Measurements from ENCODE around the gene PCDHGA7. TPM values are rescaled to one million over a fixed set of nuclear protein-coding genes. Genes with fewer than 3 reads are reported as not detected.
A peak's percentile ranks its signal among the peaks of the same experiment; 100 is the strongest.
"Not testable (repeated sequence)": the region's sequence is repeated elsewhere in the genome, so short reads cannot be mapped to it uniquely, and the experiment has no call there.

The PCDHGA7 gene
- polyA plus RNA-seq, 6 donors from 2014 or later: not detected

GRCh38 chr5:141431286-141431685 is 48.7 kb downstream of the PCDHGA7 start:
- Mint-ChIP-seq H3K27me3 (peaks cover 58 to 70% (median 67%) of the 10 kb centered on the region in 3 donors), H3K4me1 (peaks cover 13 to 20% (median 13%) of the 10 kb centered on the region in 3 donors), H3K27ac (peak overlapping the region; percentile 35 to 90 (median 58)), H3K4me3 (peak overlapping the region in 7 of 8 donors; percentile 70 to 88 (median 80)), H3K36me3 (peaks cover 16 to 51% of the 10 kb centered on the region in 2 donors), H3K9me3 (peaks cover 12 to 65% (median 42%) of the 10 kb centered on the region in 7 donors)
- DNase-seq (no peak), ATAC-seq (ENCODE audit: low read depth in 2 of 2) (peak in 1 of 2 donors; percentile 55)

GRCh38 chr5:141432308-141432707 is 49.8 kb downstream of the PCDHGA7 start:
- Mint-ChIP-seq H3K4me1 (peaks cover 13 to 20% (median 13%) of the 10 kb centered on the region in 3 donors), H3K9me3 (peaks cover 12 to 61% (median 38%) of the 10 kb centered on the region in 7 donors), H3K27me3 (peaks cover 53 to 68% (median 67%) of the 10 kb centered on the region in 3 donors), H3K27ac (peak overlapping the region in 3 of 6 donors; percentile 49 to 90 (median 89)), H3K36me3 (peaks cover 16 to 51% of the 10 kb centered on the region in 2 donors), H3K4me3 (peak overlapping the region in 5 of 8 donors; percentile 42 to 88 (median 77))
- not testable (repeated sequence) for ATAC-seq (ENCODE audit: low read depth in 2 of 2); DNase-seq

- H3K9me3 Mint-ChIP-seq: peaks cover 12 to 60% (median 38%) of the 10 kb centered on the region in 7 donors
- H3K4me3 Mint-ChIP-seq: peak overlapping the region in 1 of 8 donors; percentile 20
These were observed 50.2 kb downstream of the PCDHGA7 start for GRCh38 chr5:141432726-141433125.

GRCh38 chr5:141434006-141434405 is 51.5 kb downstream of the PCDHGA7 start:
- H3K4me1 Mint-ChIP-seq: peaks cover 13 to 20% (median 13%) of the 10 kb centered on the region in 3 donors
- no peak for DNase-seq
- no peak overlapping the region for H3K27ac Mint-ChIP-seq
- peaks cover 12 to 43% of the 10 kb centered on the region in 2 donors for H3K36me3 Mint-ChIP-seq
- peaks cover 8 to 50% (median 33%) of the 10 kb centered on the region in 7 donors for H3K9me3 Mint-ChIP-seq
- ATAC-seq (ENCODE audit: low read depth in 2 of 2): no peak
- peaks cover 45 to 57% (median 54%) of the 10 kb centered on the region in 3 donors for H3K27me3 Mint-ChIP-seq
- no peak overlapping the region for H3K4me3 Mint-ChIP-seq

More at GRCh38 chr5:141432726-141433125, 50.2 kb downstream of the PCDHGA7 start:
- Mint-ChIP-seq H3K27me3 (peaks cover 53 to 67% (median 64%) of the 10 kb centered on the region in 3 donors), H3K27ac (peak overlapping the region in 2 of 6 donors; percentile 49 to 86), H3K4me1 (peaks cover 13 to 20% (median 13%) of the 10 kb centered on the region in 3 donors), H3K36me3 (peaks cover 16 to 51% of the 10 kb centered on the region in 2 donors)
- DNase-seq; ATAC-seq (ENCODE audit: low read depth in 2 of 2): not testable (repeated sequence)

Other genes starting within 250 kb of the PCDHGA7 start
- gene PCDHB5, start 247.5 kb upstream of the PCDHGA7 start, polyA plus RNA-seq (ENCODE audit: low read depth in 6 of 6): under 1 TPM in 2 of 6 donors, not detected in 4; 0.08 to 0.43 TPM
- gene PCDHB6, start 232.7 kb upstream of the PCDHGA7 start, polyA plus RNA-seq (ENCODE audit: low read depth in 6 of 6): not detected
- not detected for gene PCDHB7, start 210.1 kb upstream of the PCDHGA7 start, polyA plus RNA-seq (ENCODE audit: low read depth in 6 of 6)
- not detected for gene PCDHB8, start 205.0 kb upstream of the PCDHGA7 start, polyA plus RNA-seq (ENCODE audit: low read depth in 6 of 6)
- gene PCDHB16, start 200.4 kb upstream of the PCDHGA7 start, polyA plus RNA-seq (ENCODE audit: low read depth in 6 of 6): not detected
- not detected for gene PCDHB9, start 195.6 kb upstream of the PCDHGA7 start, polyA plus RNA-seq (ENCODE audit: low read depth in 6 of 6)
- not detected for gene PCDHB10, start 190.4 kb upstream of the PCDHGA7 start, polyA plus RNA-seq (ENCODE audit: low read depth in 6 of 6)
- gene PCDHB11, start 183.1 kb upstream of the PCDHGA7 start, polyA plus RNA-seq (ENCODE audit: low read depth in 6 of 6): not detected
- gene PCDHB12, start 174.0 kb upstream of the PCDHGA7 start, polyA plus RNA-seq (ENCODE audit: low read depth in 6 of 6): not detected
- not detected for gene PCDHB13, start 168.8 kb upstream of the PCDHGA7 start, polyA plus RNA-seq (ENCODE audit: low read depth in 6 of 6)
- gene PCDHB14, start 159.4 kb upstream of the PCDHGA7 start, polyA plus RNA-seq (ENCODE audit: low read depth in 6 of 6): not detected
- gene PCDHB15, start 137.3 kb upstream of the PCDHGA7 start, polyA plus RNA-seq (ENCODE audit: low read depth in 6 of 6): not detected
- under 1 TPM in 1 of 6 donors, not detected in 5; 0.20 TPM for gene SLC25A2, start 78.7 kb upstream of the PCDHGA7 start, polyA plus RNA-seq (ENCODE audit: low read depth in 6 of 6)
- gene TAF7, start 62.0 kb upstream of the PCDHGA7 start, polyA plus RNA-seq (ENCODE audit: low read depth in 6 of 6): 100 to 1,000 TPM; 270 to 315 (median 285) TPM
- not detected for gene PCDHGA1, start 52.2 kb upstream of the PCDHGA7 start, polyA plus RNA-seq (ENCODE audit: low read depth in 6 of 6)
- not detected for gene PCDHGA2, start 44.0 kb upstream of the PCDHGA7 start, polyA plus RNA-seq (ENCODE audit: low read depth in 6 of 6)
- not detected for gene PCDHGA3, start 38.9 kb upstream of the PCDHGA7 start, polyA plus RNA-seq (ENCODE audit: low read depth in 6 of 6)
- not detected for gene PCDHGB1, start 32.6 kb upstream of the PCDHGA7 start, polyA plus RNA-seq (ENCODE audit: low read depth in 6 of 6)
- gene PCDHGA4, start 27.7 kb upstream of the PCDHGA7 start, polyA plus RNA-seq (ENCODE audit: low read depth in 6 of 6): under 1 TPM in 2 of 6 donors, not detected in 4; 0.14 to 0.16 TPM
- gene PCDHGB2, start 22.7 kb upstream of the PCDHGA7 start, polyA plus RNA-seq (ENCODE audit: low read depth in 6 of 6): under 1 TPM in 3 of 6 donors, not detected in 3; 0.27 to 0.82 (median 0.74) TPM
- gene PCDHGA5, start 18.6 kb upstream of the PCDHGA7 start, polyA plus RNA-seq (ENCODE audit: low read depth in 6 of 6): under 1 TPM in 1 of 6 donors, not detected in 5; 0.10 TPM
- under 1 TPM in 1 of 6 donors, not detected in 5; 0.21 TPM for gene PCDHGB3, start 12.5 kb upstream of the PCDHGA7 start, polyA plus RNA-seq (ENCODE audit: low read depth in 6 of 6)
- gene PCDHGA6, start 8.9 kb upstream of the PCDHGA7 start, polyA plus RNA-seq (ENCODE audit: low read depth in 6 of 6): under 1 TPM in 1 of 6 donors, not detected in 5; 0.08 TPM
- under 1 TPM in 1 of 6 donors, not detected in 5; 0.15 TPM for gene PCDHGB4, start 5.0 kb downstream of the PCDHGA7 start, polyA plus RNA-seq (ENCODE audit: low read depth in 6 of 6)
- not detected for gene PCDHGA8, start 9.9 kb downstream of the PCDHGA7 start, polyA plus RNA-seq (ENCODE audit: low read depth in 6 of 6)
- gene PCDHGB5, start 15.2 kb downstream of the PCDHGA7 start, polyA plus RNA-seq (ENCODE audit: low read depth in 6 of 6): under 1 TPM in 3 of 6 donors, not detected in 3; 0.12 to 0.27 (median 0.20) TPM
- under 1 TPM in 1 of 6 donors, not detected in 5; 0.25 TPM for gene PCDHGA9, start 20.0 kb downstream of the PCDHGA7 start, polyA plus RNA-seq (ENCODE audit: low read depth in 6 of 6)
- gene PCDHGB6, start 25.3 kb downstream of the PCDHGA7 start, polyA plus RNA-seq (ENCODE audit: low read depth in 6 of 6): under 1 TPM in 2 of 6 donors, not detected in 4; 0.11 to 0.17 TPM
- gene PCDHGA10, start 30.2 kb downstream of the PCDHGA7 start, polyA plus RNA-seq (ENCODE audit: low read depth in 6 of 6): under 1 TPM in 1 of 6 donors, not detected in 5; 0.05 TPM
- gene PCDHGB7, start 34.9 kb downstream of the PCDHGA7 start, polyA plus RNA-seq (ENCODE audit: low read depth in 6 of 6): not detected
- gene PCDHGA11, start 38.3 kb downstream of the PCDHGA7 start, polyA plus RNA-seq (ENCODE audit: low read depth in 6 of 6): not detected
- gene PCDHGA12, start 47.8 kb downstream of the PCDHGA7 start, polyA plus RNA-seq (ENCODE audit: low read depth in 6 of 6): under 1 TPM in 3 of 6 donors, not detected in 3; 0.09 to 0.16 (median 0.11) TPM
- under 1 TPM in 3 of 6 donors, not detected in 3; 0.35 to 0.86 (median 0.61) TPM for gene PCDHGC3, start 93.2 kb downstream of the PCDHGA7 start, polyA plus RNA-seq (ENCODE audit: low read depth in 6 of 6)
- gene PCDHGC4, start 102.3 kb downstream of the PCDHGA7 start, polyA plus RNA-seq (ENCODE audit: low read depth in 6 of 6): not detected
- not detected for gene PCDHGC5, start 106.3 kb downstream of the PCDHGA7 start, polyA plus RNA-seq (ENCODE audit: low read depth in 6 of 6)
- 10 to 100 TPM; 29.5 to 54.9 (median 45.9) TPM for gene DIAPH1, start 236.3 kb downstream of the PCDHGA7 start, polyA plus RNA-seq (ENCODE audit: low read depth in 6 of 6)